ENCODE results near the gene MCUB.
A peak's percentile ranks its signal among the peaks of the same experiment; 100 is the strongest.
"Not testable (repeated sequence)": the region's sequence is repeated elsewhere in the genome, so short reads cannot be mapped to it uniquely, and the experiment has no call there.

The MCUB gene, protein sequence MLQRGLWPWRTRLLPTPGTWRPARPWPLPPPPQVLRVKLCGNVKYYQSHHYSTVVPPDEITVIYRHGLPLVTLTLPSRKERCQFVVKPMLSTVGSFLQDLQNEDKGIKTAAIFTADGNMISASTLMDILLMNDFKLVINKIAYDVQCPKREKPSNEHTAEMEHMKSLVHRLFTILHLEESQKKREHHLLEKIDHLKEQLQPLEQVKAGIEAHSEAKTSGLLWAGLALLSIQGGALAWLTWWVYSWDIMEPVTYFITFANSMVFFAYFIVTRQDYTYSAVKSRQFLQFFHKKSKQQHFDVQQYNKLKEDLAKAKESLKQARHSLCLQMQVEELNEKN

GRCh38 chr4:109559983-109560686 lies at the start of gene MCUB:
Gene MCUB (plus strand): TSS chr4:109560246. CDS start chr4:109560338, 92 bp downstream.
- peak; percentile 92 for DNase-seq

DNA sequence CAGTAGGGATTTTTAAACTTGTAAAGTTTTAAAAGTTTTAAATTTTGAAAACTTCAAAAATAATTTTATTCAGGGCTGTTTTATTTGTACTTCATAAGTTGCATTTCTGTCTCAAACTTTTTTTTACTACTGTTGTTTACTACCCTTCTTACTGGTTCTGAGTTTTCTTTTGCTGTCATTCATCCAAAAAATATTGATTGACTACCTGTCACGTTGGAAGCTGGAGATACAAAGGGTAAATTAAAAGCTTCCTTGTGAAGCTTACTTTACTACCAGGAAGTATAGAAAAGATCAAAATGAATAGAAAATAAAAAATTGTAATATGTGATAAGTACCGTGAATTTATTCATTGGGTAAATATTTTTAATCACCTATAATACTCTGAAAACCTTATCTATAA lies 49.4 kb upstream of the MCUB start:
- no peak for DNase-seq

- DNase-seq: no peak
Observed at GRCh38 chr4:109511414-109511813, 48.6 kb upstream of the MCUB start.

DNA sequence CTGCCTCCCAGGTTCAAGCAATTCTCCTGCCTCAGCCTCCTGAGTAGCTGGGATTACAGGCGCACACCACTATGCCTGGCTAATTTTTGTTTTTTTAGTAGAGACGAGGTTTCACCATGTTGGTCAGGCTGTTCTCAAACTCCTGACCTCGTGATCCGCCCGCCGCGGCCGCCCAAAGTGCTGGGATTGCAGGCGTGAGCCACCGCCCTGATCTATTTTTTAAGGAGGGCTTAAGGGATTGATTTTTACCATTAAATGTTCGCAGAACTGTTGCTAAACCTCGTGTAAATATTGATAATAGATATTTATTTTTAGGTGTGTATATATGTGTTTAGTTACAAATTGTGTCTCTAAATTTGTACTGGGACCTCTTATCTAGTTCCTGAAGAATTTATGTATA lies 46.7 kb upstream of the MCUB start:
- DNase-seq: not testable (repeated sequence)

- no peak for DNase-seq
Observed at GRCh38 chr4:109532182-109532581, 27.9 kb upstream of the MCUB start.

GRCh38 chr4:109545401-109545800 lies 14.6 kb upstream of the MCUB start:
- no peak for DNase-seq

DNA sequence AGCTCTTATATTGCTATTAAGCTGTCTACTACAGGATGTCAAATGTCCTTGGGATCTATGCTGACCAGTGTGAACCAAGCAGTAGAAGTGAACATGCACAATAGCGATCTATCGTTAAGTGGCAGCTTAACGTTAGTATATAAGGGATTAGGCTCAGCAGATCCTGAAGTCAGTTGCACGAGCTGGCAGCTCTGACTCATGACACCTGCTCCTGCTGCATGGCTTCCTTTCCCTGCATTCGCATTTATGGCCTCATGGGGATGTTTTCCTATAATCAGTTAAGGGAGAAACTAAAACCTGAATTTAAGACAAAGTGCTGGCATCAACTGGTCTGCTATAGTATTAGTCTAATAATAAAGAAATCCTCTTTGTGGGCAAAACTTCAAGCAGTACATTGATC lies 12.7 kb upstream of the MCUB start:
- peak; percentile 12 for DNase-seq

DNA sequence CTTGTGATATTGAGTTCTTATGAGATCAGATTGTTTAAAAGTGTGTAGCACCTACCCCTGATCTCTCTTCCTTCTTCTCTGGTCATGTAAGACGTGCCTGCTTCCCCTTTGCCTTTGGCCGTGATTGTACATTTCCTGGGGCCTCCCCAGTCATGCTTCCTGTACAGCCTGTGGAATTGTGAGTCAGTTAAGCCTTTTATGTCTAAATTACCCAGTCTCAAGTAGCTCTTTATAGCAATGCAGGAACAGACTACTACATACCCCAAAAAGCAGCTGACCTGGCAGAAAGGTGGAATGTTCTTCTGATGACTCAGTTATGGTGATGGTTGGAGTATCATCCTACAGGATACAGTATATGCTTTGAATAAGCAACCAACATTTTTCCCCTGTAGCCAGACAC lies 11.4 kb upstream of the MCUB start:
- DNase-seq: no peak

GRCh38 chr4:109552237-109552636 lies 7.8 kb upstream of the MCUB start:
- DNase-seq: no peak

DNA sequence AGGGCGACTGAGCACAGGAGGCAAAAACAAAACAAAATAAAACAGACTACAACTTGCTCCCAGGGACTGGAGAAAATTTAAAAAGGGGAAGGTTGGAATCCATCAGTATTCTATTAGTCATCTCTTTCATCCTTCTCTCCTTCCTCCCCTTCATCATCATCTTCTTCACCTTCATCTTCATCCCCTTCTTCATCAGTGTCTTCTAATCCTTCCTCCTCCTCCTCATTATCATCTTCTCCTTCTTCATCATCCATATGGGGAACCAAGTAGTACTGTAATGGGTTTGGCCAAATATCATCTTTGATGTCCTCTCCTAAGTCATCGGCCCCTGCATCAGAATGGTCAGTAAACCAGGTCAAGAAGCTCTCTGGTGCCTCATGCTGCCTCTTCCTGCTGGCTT lies 6.9 kb upstream of the MCUB start:
- no peak for DNase-seq

- no peak for DNase-seq
Observed at GRCh38 chr4:109554971-109555370, 5.1 kb upstream of the MCUB start.

DNA sequence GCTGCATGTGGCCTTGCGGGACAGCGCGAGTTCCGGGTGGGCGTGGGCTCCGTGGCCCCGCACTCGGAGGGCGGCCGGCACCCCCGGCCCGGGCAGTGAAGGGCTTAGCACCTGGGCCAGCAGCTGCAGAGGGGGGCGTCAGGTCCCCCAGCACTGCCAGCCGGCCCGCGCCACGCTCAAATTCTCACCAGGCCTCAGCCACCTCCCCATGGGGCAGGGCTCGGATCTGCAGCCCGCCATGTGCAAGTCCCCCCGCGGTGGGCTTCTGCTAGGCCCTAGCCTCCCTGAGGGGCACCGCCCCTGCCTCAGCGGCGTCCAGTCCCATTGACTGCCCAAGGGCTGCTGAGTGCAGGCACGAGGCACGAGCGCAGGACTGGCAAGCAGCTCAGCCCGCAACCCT lies 2.6 kb upstream of the MCUB start:
- no peak for DNase-seq

DNA sequence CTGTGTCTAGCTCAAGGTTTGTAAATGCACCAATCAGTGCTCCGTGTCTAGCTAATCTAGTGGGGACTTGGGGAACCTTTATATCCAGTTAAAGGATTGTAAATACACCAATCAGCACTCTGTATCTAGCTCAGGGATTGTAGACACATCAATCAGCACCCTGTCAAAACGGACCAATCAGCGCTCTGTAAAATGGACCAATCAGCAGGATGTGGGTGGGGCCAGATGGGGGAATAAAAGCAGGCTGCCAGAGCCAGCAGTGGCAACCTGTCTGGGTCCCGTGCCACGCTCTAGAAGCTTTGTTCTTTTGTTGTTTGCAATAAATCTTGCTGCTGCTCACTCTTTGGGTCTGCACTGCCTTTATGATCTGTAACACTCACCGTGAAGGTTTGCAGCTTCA lies 2.0 kb upstream of the MCUB start:
- DNase-seq: peak; percentile 4

GRCh38 chr4:109559625-109559982 lies 442 bp upstream of the MCUB start:
- peak; percentile 65 for DNase-seq

DNA sequence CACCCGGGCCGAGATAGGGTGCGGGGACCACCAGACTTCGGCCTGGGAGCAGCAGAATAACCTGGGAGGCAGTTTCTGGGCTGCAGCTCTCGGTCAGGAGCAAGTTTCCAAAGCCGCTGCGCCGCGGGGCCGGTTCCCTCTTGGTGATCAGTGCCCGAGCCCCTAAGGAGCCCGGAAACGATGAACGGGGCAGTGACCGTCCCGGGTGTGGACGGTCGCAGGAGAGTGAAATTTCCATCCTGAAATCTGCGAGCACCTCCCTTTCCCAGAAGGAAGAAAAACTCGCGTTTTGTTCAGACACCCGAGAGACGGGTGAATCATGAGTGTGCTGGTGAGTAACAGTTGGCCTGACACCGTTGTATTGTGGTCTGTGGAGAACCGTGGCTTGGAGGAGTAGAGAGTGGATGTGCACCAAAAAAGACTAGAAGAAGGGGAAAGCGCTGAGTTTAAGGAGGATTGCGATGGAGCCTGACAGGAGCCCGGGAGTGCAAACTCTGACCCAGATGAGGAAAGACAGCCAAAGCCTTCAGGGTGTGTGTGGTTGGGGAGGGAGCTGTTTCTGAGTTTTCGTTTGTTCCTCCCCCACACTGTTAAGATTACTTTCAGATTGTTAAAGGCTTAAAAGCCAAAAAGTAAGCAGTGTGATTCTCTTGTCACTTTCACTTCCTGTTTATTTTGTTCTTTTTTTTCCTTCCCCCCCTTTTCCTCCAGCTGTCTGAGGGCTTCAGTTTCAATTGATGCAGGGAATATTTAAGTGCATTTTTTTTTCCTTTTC lies 828 bp downstream of the MCUB start:
- peak; percentile 57 for DNase-seq

GRCh38 chr4:109562457-109563239 lies 2.6 kb downstream of the MCUB start:
- DNase-seq: no peak

DNA sequence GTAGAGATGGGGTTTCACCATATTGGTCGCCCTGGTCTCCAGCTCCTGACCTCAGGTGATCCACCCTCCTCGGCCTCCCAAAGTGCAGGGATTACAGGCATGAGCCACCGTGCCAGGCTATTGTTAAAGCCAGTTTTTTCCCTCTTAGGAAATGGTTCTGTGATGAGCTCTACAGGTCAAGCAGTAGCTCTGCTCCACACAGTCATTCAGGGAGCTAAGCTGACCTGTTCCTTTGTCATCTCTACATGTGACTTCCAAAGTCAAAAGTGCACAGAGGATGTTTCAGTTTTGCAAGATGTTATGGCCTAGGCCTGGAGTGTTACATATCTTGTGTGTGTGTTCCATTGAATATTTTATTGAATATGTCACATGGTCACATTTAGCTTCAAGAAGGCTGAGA lies 11.4 kb downstream of the MCUB start:
- DNase-seq: no peak

- DNase-seq: no peak
Observed at GRCh38 chr4:109572154-109572553, 12.1 kb downstream of the MCUB start.

- peak; percentile 59 for DNase-seq
Observed at GRCh38 chr4:109574443-109574850, 14.4 kb downstream of the MCUB start.

- no peak for DNase-seq
Observed at GRCh38 chr4:109574931-109575804, 15.1 kb downstream of the MCUB start.

DNA sequence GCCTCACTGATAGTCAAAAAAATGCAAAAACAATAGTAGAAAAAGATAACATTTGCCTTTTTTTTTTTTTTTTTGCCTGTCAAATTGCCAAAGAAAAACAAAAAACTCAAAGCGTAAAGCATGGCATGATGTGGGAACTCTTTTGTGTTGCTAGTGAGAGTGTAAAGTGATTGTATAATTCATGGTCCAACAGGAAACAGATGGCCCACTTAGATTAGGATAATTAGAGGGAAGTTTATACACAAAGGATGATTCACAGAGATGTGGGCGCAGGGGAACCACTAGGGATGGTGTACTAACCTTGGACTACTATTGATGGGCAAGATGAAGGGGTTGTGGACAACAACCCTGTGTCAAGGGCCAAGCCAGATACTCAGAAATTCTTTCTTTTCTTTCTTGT lies 16.4 kb downstream of the MCUB start:
- DNase-seq: peak; percentile 27

DNA sequence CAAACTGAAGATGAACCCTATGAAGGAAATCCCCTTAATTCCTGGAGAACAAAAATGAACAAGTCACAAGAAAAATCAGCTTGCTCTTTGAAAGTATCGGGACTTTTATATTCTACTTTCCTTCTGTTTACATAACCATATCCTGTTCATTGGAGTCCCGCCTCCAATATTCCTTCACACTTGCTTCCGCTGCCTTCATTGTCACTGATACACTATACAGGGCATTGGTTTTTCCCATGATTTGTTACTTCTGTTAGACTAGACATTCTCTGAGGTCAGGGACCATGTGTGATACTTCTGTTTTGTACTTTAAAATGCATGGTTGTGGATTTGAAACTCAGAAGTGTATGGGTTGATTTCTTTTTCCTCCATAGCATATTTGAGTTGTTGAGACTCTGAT lies 18.8 kb downstream of the MCUB start:
- no peak for DNase-seq
